DLD1 (cell line): ENCODE data around the gene OR12D1.

Experiments
- in situ Hi-C: cut with HindIII; loops from 2 replicates; pipeline ENCODE4 v1.10.0; 2017; ENCODE audit warnings: low sequenced_read_pairs

The OR12D1 gene

GRCh38 chr6:29462022-29462421 is 47.3 kb downstream of the OR12D1 start:
- in situ Hi-C loops, result no loop called here

GRCh38 chr6:29465279-29465678 is 50.6 kb downstream of the OR12D1 start:
- in situ Hi-C loops, result no loop called here

- in situ Hi-C loops, result no loop called here
Measured at GRCh38 chr6:29465801-29466200, 51.1 kb downstream of the OR12D1 start.

GRCh38 chr6:29466241-29466640 is 51.5 kb downstream of the OR12D1 start:
- in situ Hi-C loops, result no loop called here
